Ishikawa (cell line): ENCODE measurements around the gene OS9.

Experiments used
- CEBPB ChIP-seq: IDR thresholded peaks from 2 replicates; pipeline ENCODE4 v1.6.1; 2012
- CREB1 ChIP-seq: IDR thresholded peaks from 2 replicates; pipeline ENCODE4 v1.6.1; 2012; ENCODE audit warnings: low read depth
- EGR1 ChIP-seq: IDR thresholded peaks from 2 replicates; pipeline ENCODE4 v1.6.1; 2012
- EP300 ChIP-seq: IDR thresholded peaks from 2 replicates; pipeline ENCODE4 v1.6.1; 2012; ENCODE audit warnings: borderline replicate concordance
- FOXM1 ChIP-seq: IDR thresholded peaks from 2 replicates; pipeline ENCODE4 v1.6.1; 2012; ENCODE audit warnings: low read depth, borderline replicate concordance
- NFIC ChIP-seq: IDR thresholded peaks from 2 replicates; pipeline ENCODE4 v1.6.1; 2012
- RAD21 ChIP-seq: IDR thresholded peaks from 2 replicates; pipeline ENCODE4 v1.6.1; 2012; ENCODE audit warnings: low read depth
- REST ChIP-seq: IDR thresholded peaks from 2 replicates; pipeline ENCODE4 v1.6.1; 2012; ENCODE audit warnings: low read depth, mild to moderate bottlenecking
- TAF1 ChIP-seq: IDR thresholded peaks from 2 replicates; pipeline ENCODE4 v1.6.1; 2012; ENCODE audit warnings: low read depth, mild to moderate bottlenecking
- TCF12 ChIP-seq: IDR thresholded peaks from 2 replicates; pipeline ENCODE4 v1.6.1; 2012; ENCODE audit warnings: low read depth
- TEAD4 ChIP-seq: IDR thresholded peaks from 2 replicates; pipeline ENCODE4 v1.6.1; 2012
- YY1 ChIP-seq: IDR thresholded peaks from 2 replicates; pipeline ENCODE4 v1.6.1; 2012; ENCODE audit warnings: low read depth
- ZBTB7A ChIP-seq: IDR thresholded peaks from 2 replicates; pipeline ENCODE4 v1.6.1; 2012; ENCODE audit warnings: low read depth
- TF ChIP-seq, protein P1 (sequence below): IDR thresholded peaks from 2 replicates; pipeline ENCODE4 v1.6.1; 2012
- TF ChIP-seq, protein P2 (sequence below): IDR thresholded peaks from 2 replicates; pipeline ENCODE4 v1.6.1; 2012

Gene OS9

GRCh38 chr12:57756406-57757341, 62.7 kb downstream of the OS9 start:
- TF ChIP-seq EP300 (no peak), TEAD4 (no peak), TAF1 (no peak), FOXM1 (no peak), EGR1 (no peak), CREB1 (no peak), NFIC (no peak), TCF12 (no peak), CEBPB (no peak), ZBTB7A (no peak), YY1 (no peak), RAD21 (no peak), REST (no peak)
- TF ChIP-seq, protein P1, sequence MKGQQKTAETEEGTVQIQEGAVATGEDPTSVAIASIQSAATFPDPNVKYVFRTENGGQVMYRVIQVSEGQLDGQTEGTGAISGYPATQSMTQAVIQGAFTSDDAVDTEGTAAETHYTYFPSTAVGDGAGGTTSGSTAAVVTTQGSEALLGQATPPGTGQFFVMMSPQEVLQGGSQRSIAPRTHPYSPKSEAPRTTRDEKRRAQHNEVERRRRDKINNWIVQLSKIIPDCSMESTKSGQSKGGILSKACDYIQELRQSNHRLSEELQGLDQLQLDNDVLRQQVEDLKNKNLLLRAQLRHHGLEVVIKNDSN: no peak
- TF ChIP-seq, protein P2, sequence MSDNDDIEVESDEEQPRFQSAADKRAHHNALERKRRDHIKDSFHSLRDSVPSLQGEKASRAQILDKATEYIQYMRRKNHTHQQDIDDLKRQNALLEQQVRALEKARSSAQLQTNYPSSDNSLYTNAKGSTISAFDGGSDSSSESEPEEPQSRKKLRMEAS: no peak

- no peak for TF ChIP-seq FOXM1
- TF ChIP-seq TAF1: no peak
- TF ChIP-seq, protein P2: no peak
- no peak for TF ChIP-seq RAD21
- TF ChIP-seq, protein P1: no peak
- TF ChIP-seq CREB1: no peak
- TF ChIP-seq TEAD4: no peak
- TF ChIP-seq EP300: no peak
- no peak for TF ChIP-seq REST
- TF ChIP-seq TCF12: no peak
- no peak for TF ChIP-seq CEBPB
- no peak for TF ChIP-seq ZBTB7A
- TF ChIP-seq YY1: no peak
- no peak for TF ChIP-seq EGR1
Measured at GRCh38 chr12:57757771-57758170, 63.8 kb downstream of the OS9 start.

GRCh38 chr12:57758552-57759359, 64.8 kb downstream of the OS9 start:
- no peak for TF ChIP-seq EP300
- TF ChIP-seq TCF12: no peak
- TF ChIP-seq, protein P2: no peak
- TF ChIP-seq, protein P1: no peak
- no peak for TF ChIP-seq TAF1
- no peak for TF ChIP-seq NFIC
- TF ChIP-seq CREB1: no peak
- TF ChIP-seq EGR1: no peak
- TF ChIP-seq CEBPB: no peak
- TF ChIP-seq FOXM1: no peak
- no peak for TF ChIP-seq TEAD4
- TF ChIP-seq ZBTB7A: no peak
- no peak for TF ChIP-seq YY1
- TF ChIP-seq RAD21: no peak
- TF ChIP-seq REST: no peak
